HepG2 (cell line): ENCODE data around the gene MAN2A1.

Experiments used
- HOXD1 ChIP-seq: sonication (generic); formaldehyde crosslinking; IDR thresholded peaks from 2 replicates; pipeline ENCODE4 v1.5.0; 2020; ENCODE audit warnings: missing genetic modification reagents
- NFATC3 ChIP-seq: sonication (generic); formaldehyde crosslinking; IDR thresholded peaks from 2 replicates; pipeline ENCODE4 v1.5.1; 2020; ENCODE audit warnings: mild to moderate bottlenecking, missing genetic modification reagents
- NFKBIZ ChIP-seq: IDR thresholded peaks from 2 replicates; pipeline ENCODE4 v1.6.1; 2018; ENCODE audit warnings: missing genetic modification reagents, missing compliant biosample characterization
- ZNF431 ChIP-seq: sonication (generic); formaldehyde crosslinking; IDR thresholded peaks from 2 replicates; pipeline ENCODE4 v1.9.0; 2022; ENCODE audit warnings: missing genetic modification reagents, low read depth, mild to moderate bottlenecking, borderline replicate concordance
- TF ChIP-seq, protein P1 (sequence below), 2 experiments: IDR thresholded peaks; 2 replicates each; pipeline ENCODE4 v1.6.1; 2011 to 2012; ENCODE audit warnings: low read length in 2 of 2, borderline replicate concordance in 1 of 2, low read depth in 1 of 2, mild to moderate bottlenecking in 1 of 2, moderate library complexity in 1 of 2
- TF ChIP-seq, protein P2 (sequence below): sonication (generic); formaldehyde crosslinking; IDR thresholded peaks from 2 replicates; pipeline ENCODE4 v1.5.0; 2020; ENCODE audit warnings: mild to moderate bottlenecking, missing genetic modification reagents, moderate library complexity
- TF ChIP-seq, protein P3 (sequence below), 2 experiments: fragments of 450-650 bp in 1 of 2; sonication (generic) in 1 of 2; formaldehyde crosslinking; IDR thresholded peaks; 2 replicates each; pipeline versions ENCODE4 v1.5.0 to v1.8.0; 2020 to 2022; ENCODE audit warnings: mild to moderate bottlenecking in 1 of 2, missing genetic modification reagents in 1 of 2

DNA sequence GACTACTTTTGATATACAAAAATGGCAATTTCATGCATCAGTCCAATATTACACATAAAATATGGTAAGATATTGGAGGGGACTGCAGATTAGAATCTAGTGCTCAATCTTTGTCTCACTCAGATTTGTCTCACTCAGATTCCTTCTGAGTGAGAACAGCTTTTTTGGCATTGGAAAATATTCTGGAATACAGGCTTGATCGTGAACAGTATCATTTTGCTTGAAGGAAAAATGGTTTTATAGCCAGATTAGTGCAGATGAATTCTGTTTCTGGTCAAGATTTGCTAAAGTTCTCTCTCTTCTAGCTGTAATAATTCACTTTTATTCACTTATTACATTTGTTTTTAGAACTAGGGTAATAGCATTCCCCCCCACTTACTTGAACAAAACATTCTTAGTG lies 51.2 kb downstream of the MAN2A1 start:
- TF ChIP-seq, protein P1, sequence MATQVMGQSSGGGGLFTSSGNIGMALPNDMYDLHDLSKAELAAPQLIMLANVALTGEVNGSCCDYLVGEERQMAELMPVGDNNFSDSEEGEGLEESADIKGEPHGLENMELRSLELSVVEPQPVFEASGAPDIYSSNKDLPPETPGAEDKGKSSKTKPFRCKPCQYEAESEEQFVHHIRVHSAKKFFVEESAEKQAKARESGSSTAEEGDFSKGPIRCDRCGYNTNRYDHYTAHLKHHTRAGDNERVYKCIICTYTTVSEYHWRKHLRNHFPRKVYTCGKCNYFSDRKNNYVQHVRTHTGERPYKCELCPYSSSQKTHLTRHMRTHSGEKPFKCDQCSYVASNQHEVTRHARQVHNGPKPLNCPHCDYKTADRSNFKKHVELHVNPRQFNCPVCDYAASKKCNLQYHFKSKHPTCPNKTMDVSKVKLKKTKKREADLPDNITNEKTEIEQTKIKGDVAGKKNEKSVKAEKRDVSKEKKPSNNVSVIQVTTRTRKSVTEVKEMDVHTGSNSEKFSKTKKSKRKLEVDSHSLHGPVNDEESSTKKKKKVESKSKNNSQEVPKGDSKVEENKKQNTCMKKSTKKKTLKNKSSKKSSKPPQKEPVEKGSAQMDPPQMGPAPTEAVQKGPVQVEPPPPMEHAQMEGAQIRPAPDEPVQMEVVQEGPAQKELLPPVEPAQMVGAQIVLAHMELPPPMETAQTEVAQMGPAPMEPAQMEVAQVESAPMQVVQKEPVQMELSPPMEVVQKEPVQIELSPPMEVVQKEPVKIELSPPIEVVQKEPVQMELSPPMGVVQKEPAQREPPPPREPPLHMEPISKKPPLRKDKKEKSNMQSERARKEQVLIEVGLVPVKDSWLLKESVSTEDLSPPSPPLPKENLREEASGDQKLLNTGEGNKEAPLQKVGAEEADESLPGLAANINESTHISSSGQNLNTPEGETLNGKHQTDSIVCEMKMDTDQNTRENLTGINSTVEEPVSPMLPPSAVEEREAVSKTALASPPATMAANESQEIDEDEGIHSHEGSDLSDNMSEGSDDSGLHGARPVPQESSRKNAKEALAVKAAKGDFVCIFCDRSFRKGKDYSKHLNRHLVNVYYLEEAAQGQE (IDR thresholded peaks at IDR 0.05; ENCODE audit: borderline replicate concordance in 1 of 2, low read depth in 1 of 2, low read length in 2 of 2), result no peak
- TF ChIP-seq HOXD1 (CRISPR knock-in tag) (no peak), NFKBIZ (no peak), ZNF431 (CRISPR knock-in tag) (no peak), NFATC3 (no peak)
- TF ChIP-seq, protein P2, sequence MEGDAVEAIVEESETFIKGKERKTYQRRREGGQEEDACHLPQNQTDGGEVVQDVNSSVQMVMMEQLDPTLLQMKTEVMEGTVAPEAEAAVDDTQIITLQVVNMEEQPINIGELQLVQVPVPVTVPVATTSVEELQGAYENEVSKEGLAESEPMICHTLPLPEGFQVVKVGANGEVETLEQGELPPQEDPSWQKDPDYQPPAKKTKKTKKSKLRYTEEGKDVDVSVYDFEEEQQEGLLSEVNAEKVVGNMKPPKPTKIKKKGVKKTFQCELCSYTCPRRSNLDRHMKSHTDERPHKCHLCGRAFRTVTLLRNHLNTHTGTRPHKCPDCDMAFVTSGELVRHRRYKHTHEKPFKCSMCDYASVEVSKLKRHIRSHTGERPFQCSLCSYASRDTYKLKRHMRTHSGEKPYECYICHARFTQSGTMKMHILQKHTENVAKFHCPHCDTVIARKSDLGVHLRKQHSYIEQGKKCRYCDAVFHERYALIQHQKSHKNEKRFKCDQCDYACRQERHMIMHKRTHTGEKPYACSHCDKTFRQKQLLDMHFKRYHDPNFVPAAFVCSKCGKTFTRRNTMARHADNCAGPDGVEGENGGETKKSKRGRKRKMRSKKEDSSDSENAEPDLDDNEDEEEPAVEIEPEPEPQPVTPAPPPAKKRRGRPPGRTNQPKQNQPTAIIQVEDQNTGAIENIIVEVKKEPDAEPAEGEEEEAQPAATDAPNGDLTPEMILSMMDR (CRISPR knock-in tag), result no peak
- TF ChIP-seq, protein P3, sequence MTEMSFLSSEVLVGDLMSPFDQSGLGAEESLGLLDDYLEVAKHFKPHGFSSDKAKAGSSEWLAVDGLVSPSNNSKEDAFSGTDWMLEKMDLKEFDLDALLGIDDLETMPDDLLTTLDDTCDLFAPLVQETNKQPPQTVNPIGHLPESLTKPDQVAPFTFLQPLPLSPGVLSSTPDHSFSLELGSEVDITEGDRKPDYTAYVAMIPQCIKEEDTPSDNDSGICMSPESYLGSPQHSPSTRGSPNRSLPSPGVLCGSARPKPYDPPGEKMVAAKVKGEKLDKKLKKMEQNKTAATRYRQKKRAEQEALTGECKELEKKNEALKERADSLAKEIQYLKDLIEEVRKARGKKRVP (CRISPR knock-in tag; IDR thresholded peaks at IDR 0.05), result no peak
